Neural crest cell (in vitro differentiated cells): ENCODE results near the gene RPL36A. TPM values are rescaled to one million over a fixed set of nuclear protein-coding genes. Genes with fewer than 3 reads are reported as not detected.
A peak's percentile ranks its signal among the peaks of the same experiment; 100 is the strongest.

Experiments used
- DNase-seq: peaks from one replicate; pipeline ENCODE4 v3.0.0; 2021; ENCODE audit warnings: low read depth, mixed read lengths, low spot score
- H3K27ac Mint-ChIP-seq: one replicate; pipeline ENCODE4 v1.8.0; 2021; ENCODE audit warnings: mild to moderate bottlenecking, mixed read lengths; ENCODE audit not compliant: unreplicated experiment
- H3K27me3 Mint-ChIP-seq: 2 replicates; pipeline ENCODE4 v1.8.0; 2021; ENCODE audit warnings: low read depth, mild to moderate bottlenecking, mixed read lengths
- H3K36me3 Mint-ChIP-seq: 2 replicates; pipeline ENCODE4 v1.8.0; 2021; ENCODE audit warnings: low read depth, mild to moderate bottlenecking, mixed read lengths
- H3K4me1 Mint-ChIP-seq: 2 replicates; pipeline ENCODE4 v1.8.0; 2021; ENCODE audit warnings: mixed read lengths
- H3K4me3 Mint-ChIP-seq: one replicate; pipeline ENCODE4 v1.8.0; 2021; ENCODE audit warnings: mild to moderate bottlenecking, mixed read lengths
- H3K9me3 Mint-ChIP-seq: 2 replicates; pipeline ENCODE4 v1.8.0; 2021; ENCODE audit warnings: mixed read lengths
- long read RNA-seq: library from polyadenylated mRNA; unstranded; transcript quantifications from one replicate; pipeline ENCODE4 v2.0.0, GENCODE V29; 2020
- total RNA-seq: library from RNA; stranded (reverse); gene quantifications from 2 replicates; pipeline ENCODE4 v1.2.1, GENCODE V29; 2021
- TF ChIP-seq, protein P1 (sequence below): fragments of 200-600 bp; sonication (generic); conservative IDR thresholded peaks from 2 replicates; pipeline ENCODE4 v1.5.0; 2021; ENCODE audit warnings: antibody characterized with exemption, mild to moderate bottlenecking

The RPL36A gene
- total RNA-seq, result 316 and 347 TPM in 2 replicates
- long read RNA-seq, transcript RPL36A-203 (5 exons, 910 nt), result major isoform, 160 of 172 reads
- long read RNA-seq, transcript RPL36A-204 (3 exons, 2,240 nt), result minor isoform, 5 of 172 reads
- long read RNA-seq, partial matches to known transcripts, result 0 of 172 reads
- long read RNA-seq, other reads (novel, unspliced or antisense), result 2 of 172 reads

DNA sequence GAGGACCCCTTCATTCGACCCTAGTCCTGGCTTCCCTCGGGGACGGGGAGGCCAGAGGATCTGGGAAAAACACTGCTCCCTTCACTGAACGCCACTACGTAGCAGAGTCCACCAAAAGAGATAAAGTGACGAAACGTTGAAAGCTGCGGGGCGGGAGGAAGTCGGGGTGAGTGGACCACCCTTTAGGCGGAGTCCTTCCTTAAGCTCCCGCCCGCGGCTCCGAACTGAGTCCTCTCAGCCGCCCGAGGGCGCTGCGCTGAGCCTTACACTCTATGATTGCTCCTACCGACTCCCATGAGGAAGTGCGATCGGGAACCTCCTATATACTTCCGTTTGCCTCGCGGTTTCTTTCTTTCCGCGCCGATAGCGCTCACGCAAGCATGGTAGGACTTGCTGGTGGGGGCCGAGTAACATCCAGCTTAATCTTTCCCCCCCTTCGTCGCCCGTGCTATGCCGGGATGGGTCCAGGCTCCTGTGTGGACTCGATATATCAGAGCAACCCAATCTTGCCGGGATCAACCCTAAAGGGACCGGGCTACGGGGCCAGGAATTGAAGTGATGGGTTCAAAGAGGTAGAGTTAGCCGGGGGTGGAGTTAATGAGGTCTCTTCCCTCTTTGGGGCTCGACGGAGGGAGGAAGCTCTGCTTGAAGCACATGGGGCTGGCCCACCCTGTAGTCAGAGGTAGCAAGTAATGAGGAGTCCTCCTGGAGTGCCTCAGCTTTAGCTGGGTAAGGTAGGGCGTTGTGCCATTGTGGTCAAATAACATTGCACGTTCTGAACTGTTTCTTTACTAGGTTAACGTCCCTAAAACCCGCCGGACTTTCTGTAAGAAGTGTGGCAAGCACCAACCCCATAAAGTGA, at the start of gene RPL36A:
Gene RPL36A, plus strand, starts transcription at position 348 of the 862 bp plus-strand sequence. Its CDS starts 33 bp downstream, at position 381.
- Mint-ChIP-seq H3K4me3 (peak within 1 kb of the TSS; percentile 100), H3K36me3 (peaks cover 26% of the 10 kb centered on the region), H3K27ac (peak within 1 kb of the TSS; percentile 99), H3K9me3 (no peaks in the 10 kb centered on the region), H3K4me1 (peaks cover 28% of the 10 kb centered on the region), H3K27me3 (peaks cover 3% of the 10 kb centered on the region)
- peak; percentile 73 for DNase-seq
- TF ChIP-seq, protein P1, sequence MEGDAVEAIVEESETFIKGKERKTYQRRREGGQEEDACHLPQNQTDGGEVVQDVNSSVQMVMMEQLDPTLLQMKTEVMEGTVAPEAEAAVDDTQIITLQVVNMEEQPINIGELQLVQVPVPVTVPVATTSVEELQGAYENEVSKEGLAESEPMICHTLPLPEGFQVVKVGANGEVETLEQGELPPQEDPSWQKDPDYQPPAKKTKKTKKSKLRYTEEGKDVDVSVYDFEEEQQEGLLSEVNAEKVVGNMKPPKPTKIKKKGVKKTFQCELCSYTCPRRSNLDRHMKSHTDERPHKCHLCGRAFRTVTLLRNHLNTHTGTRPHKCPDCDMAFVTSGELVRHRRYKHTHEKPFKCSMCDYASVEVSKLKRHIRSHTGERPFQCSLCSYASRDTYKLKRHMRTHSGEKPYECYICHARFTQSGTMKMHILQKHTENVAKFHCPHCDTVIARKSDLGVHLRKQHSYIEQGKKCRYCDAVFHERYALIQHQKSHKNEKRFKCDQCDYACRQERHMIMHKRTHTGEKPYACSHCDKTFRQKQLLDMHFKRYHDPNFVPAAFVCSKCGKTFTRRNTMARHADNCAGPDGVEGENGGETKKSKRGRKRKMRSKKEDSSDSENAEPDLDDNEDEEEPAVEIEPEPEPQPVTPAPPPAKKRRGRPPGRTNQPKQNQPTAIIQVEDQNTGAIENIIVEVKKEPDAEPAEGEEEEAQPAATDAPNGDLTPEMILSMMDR, result peak; percentile 71

DNA sequence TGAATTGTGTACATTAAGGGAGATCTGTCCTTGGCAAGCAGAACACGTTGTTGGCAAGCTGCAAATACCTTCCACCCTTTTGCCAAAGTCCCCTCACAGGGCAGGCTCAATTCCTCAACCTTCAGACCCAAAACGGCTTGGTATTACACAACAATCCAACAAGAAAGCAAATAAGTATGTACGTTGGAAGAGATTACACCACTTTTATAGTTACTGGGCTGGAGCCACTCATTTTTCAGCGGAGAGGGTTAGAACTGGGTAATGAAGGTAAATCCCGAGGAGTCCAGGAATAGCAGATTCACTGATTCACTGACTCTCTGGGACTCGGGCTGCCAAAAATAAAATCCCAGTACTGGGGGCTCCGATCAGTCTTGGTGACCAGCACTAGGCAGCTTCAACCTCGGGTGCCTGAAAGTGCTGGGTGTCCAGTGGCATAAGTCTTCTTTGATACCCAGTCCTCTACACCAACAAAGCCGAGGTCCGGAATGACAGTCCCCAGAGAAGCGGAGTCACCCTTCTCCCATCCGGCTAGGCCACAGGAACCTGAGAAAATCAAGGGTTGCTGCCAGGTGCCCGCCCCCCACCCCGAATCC, 42.9 kb upstream of the RPL36A start:
- no peak for DNase-seq
- TF ChIP-seq, protein P1, result no peak
- Mint-ChIP-seq H3K36me3 (peaks cover 9% of the 10 kb centered on the region), H3K9me3 (no peaks in the 10 kb centered on the region), H3K4me3 (peak overlapping the region; percentile 90), H3K4me1 (peaks cover 20% of the 10 kb centered on the region), H3K27ac (no peak overlapping the region), H3K27me3 (no peaks in the 10 kb centered on the region)

DNA sequence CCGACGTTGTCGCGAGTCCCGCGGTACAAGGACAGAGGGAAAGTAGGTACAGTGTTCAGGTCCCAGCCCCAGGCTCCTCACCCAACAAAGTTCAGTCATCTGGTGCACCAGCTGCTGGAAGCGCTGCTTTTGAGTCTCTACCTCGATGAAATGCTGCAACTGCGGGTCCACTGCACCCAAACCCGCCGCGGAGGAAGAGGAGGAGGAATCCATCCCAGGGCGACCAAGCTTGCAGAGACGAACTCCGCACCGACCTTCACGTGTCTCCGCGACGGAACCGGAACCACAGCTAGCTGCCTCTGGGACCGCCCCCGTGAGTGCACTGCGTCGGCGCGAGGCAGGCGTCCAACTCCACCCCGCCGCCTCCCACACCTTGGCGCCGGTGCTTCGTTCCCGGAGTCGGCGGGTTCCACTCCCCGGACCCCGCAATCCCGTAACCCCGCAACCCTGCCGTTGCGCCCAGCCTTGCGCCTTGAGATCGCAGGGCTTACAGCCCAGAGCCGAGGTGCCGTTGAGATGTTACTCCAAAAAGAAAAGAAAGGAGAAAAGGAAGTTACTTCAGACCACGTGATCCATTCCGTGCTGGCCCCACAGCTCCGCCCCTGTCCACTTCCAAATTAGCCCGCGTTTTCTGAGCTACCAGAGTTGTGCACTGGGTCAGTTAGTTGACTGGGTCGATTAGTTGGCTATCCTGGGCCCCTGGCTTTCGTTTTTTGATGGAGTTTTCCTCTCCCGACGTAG, 42.2 kb upstream of the RPL36A start, which contains the start of gene TIMM8A:
Gene TIMM8A, minus strand, starts transcription at position 291 of the 741 bp plus-strand sequence. Its CDS starts 78 bp downstream, at position 213.
- H3K4me1 Mint-ChIP-seq, result peaks cover 20% of the 10 kb centered on the region
- no peaks in the 10 kb centered on the region for H3K27me3 Mint-ChIP-seq
- TF ChIP-seq, protein P1, result no peak
- H3K36me3 Mint-ChIP-seq, result peaks cover 9% of the 10 kb centered on the region
- peak within 1 kb of the TSS; percentile 95 for H3K27ac Mint-ChIP-seq
- H3K4me3 Mint-ChIP-seq, result peak within 1 kb of the TSS; percentile 90
- H3K9me3 Mint-ChIP-seq, result no peaks in the 10 kb centered on the region
- peak; percentile 34 for DNase-seq

DNA sequence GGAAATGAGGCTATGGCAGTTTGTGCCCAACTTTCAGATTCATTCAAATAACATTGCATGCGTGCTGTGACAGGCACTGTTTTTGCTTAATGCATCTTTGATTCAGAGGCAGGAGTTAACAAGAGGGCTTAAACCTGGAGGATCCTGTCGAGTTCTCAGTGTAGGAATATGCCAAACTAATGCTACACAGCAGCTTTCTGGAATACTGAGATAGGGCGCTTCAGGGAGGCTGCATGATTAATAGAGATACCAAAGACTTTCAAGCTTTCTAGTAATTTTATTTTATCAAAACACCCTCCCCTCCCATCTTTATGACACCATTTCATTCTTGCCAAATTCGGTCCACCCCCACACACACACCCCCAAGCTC, 41.6 kb upstream of the RPL36A start:
- Mint-ChIP-seq H3K36me3 (peaks cover 7% of the 10 kb centered on the region), H3K9me3 (no peaks in the 10 kb centered on the region), H3K27ac (peak overlapping the region; percentile 95), H3K27me3 (peaks cover 2% of the 10 kb centered on the region), H3K4me1 (peaks cover 20% of the 10 kb centered on the region), H3K4me3 (peak overlapping the region; percentile 90)
- TF ChIP-seq, protein P1, result no peak
- no peak for DNase-seq

DNA sequence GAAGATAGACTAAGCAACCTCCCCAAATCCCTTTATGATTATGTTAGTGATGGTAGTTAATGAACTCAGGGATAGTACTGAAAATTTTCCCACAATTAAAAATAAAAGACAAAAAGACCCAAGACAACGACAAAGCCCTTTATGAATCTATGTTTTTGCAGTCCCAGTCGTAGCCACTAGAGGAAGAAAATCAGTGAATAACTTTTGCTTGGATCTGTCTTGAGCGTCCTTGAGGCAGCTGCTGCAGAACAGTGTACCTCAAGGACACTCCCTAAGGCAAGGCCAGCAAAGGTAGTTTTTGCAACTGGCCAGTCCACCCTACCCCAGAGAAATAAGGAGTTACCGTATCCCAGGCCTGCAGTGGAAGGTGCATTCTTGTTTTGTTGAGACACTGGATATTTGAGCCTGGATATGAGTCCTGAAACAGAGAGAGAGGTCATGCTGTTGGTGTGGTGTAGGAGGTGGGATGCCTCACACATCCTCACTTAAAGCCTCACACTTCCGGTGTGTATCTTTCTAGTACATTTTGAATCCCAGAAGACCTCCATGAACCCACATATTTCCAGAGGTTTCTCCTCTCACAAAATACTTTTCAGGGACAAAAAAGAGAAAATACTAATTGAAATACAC, 33.5 kb upstream of the RPL36A start:
- Mint-ChIP-seq H3K36me3 (peaks cover 2% of the 10 kb centered on the region), H3K4me3 (no peak overlapping the region), H3K27me3 (peaks cover 3% of the 10 kb centered on the region), H3K9me3 (peaks cover 2% of the 10 kb centered on the region), H3K4me1 (no peaks in the 10 kb centered on the region), H3K27ac (no peak overlapping the region)
- TF ChIP-seq, protein P1, result peak; percentile 44
- no peak for DNase-seq
